ACHN (cell line): ENCODE data around the gene UBA52.
A peak's percentile ranks its signal among the peaks of the same experiment; 100 is the strongest.

Experiments used
- DNase-seq: peaks from one replicate; pipeline ENCODE4 v3.0.0-alpha.2; 2015
- in situ Hi-C: cut with HindIII; loops from 2 replicates; pipeline ENCODE4 v1.10.0; 2017; ENCODE audit warnings: low sequenced_read_pairs, low pct_ligation_motif_present, low pct_unique_long_range_greater_than_20kb

Gene UBA52

GRCh38 chr19:18543814-18544475 is 27.7 kb upstream of the UBA52 start:
- DNase-seq = no peak
- in situ Hi-C loops = no loop called here

- DNase-seq = no peak
- in situ Hi-C loops = no loop called here
Measured at GRCh38 chr19:18551631-18552030, 20.0 kb upstream of the UBA52 start.

GRCh38 chr19:18557411-18558201 is 14.1 kb upstream of the UBA52 start, which contains the start of gene KXD1:
TSS of gene KXD1 (plus strand) at chr19:18557870. CDS start at chr19:18562057, 4,187 bp downstream.
- DNase-seq = peak; percentile 96
- in situ Hi-C loops = no loop called here

GRCh38 chr19:18558202-18558555 is 13.5 kb upstream of the UBA52 start:
- in situ Hi-C loops = no loop called here

GRCh38 chr19:18558604-18559003 is 13.1 kb upstream of the UBA52 start:
- in situ Hi-C loops = no loop called here
- no peak for DNase-seq

More at GRCh38 chr19:18558202-18558555, 13.5 kb upstream of the UBA52 start:
- no peak for DNase-seq

- in situ Hi-C loops = no loop called here
- no peak for DNase-seq
Measured at GRCh38 chr19:18559685-18560084, 12.0 kb upstream of the UBA52 start.

GRCh38 chr19:18562086-18562485 is 9.6 kb upstream of the UBA52 start:
- in situ Hi-C loops = no loop called here
- no peak for DNase-seq

- no peak for DNase-seq
- in situ Hi-C loops = no loop called here
Measured at GRCh38 chr19:18566953-18567352, 4.7 kb upstream of the UBA52 start.

GRCh38 chr19:18568367-18568766 is 3.3 kb upstream of the UBA52 start:
- in situ Hi-C loops = no loop called here
- no peak for DNase-seq

GRCh38 chr19:18574691-18575291 is 3.1 kb downstream of the UBA52 start:
- in situ Hi-C loops = no loop called here
- DNase-seq = no peak

- no peak for DNase-seq
- in situ Hi-C loops = no loop called here
Measured at GRCh38 chr19:18576383-18576782, 4.7 kb downstream of the UBA52 start.

- in situ Hi-C loops = no loop called here
- no peak for DNase-seq
Measured at GRCh38 chr19:18577365-18577914, 5.8 kb downstream of the UBA52 start.

GRCh38 chr19:18580311-18580710 is 8.7 kb downstream of the UBA52 start:
- no peak for DNase-seq
- in situ Hi-C loops = no loop called here

- DNase-seq = no peak
- in situ Hi-C loops = no loop called here
Measured at GRCh38 chr19:18586306-18586705, 14.6 kb downstream of the UBA52 start.

GRCh38 chr19:18587561-18587960 is 15.9 kb downstream of the UBA52 start:
- in situ Hi-C loops = no loop called here
- DNase-seq = no peak

GRCh38 chr19:18587962-18588610 is 16.4 kb downstream of the UBA52 start:
- in situ Hi-C loops = no loop called here
- DNase-seq = no peak

- in situ Hi-C loops = no loop called here
- peak; percentile 68 for DNase-seq
Measured at GRCh38 chr19:18588611-18589379, 17.1 kb downstream of the UBA52 start, which contains the start of gene REX1BD. TSS of gene REX1BD (plus strand) at chr19:18588798. CDS start at chr19:18588802, 4 bp downstream.
